Urothelium cell line (cell line): ENCODE data around the gene PIP5KL1.
A peak's percentile ranks its signal among the peaks of the same experiment; 100 is the strongest.

ENCODE experiments used
- DNase-seq: peaks from one replicate; pipeline ENCODE4 v3.0.0; 2011; ENCODE audit warnings: low spot score, mixed read lengths
- FAIRE-seq: peaks from 2 replicates; lab custom pipeline; 2011; peaks lifted over from hg19 to GRCh38; lab: Jason Lieb, UNC

The PIP5KL1 gene, protein sequence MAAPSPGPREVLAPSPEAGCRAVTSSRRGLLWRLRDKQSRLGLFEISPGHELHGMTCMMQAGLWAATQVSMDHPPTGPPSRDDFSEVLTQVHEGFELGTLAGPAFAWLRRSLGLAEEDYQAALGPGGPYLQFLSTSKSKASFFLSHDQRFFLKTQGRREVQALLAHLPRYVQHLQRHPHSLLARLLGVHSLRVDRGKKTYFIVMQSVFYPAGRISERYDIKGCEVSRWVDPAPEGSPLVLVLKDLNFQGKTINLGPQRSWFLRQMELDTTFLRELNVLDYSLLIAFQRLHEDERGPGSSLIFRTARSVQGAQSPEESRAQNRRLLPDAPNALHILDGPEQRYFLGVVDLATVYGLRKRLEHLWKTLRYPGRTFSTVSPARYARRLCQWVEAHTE

GRCh38 chr9:127930231-127931091 lies at the start of gene PIP5KL1:
Gene PIP5KL1, minus strand, starts transcription at chr9:127930777. Its CDS starts 25 bp downstream, at chr9:127930752.
- DNase-seq (peak; percentile 87), FAIRE-seq (no peak)

- FAIRE-seq (no peak), DNase-seq (peak; percentile 55)
Observed at GRCh38 chr9:127980060-127980705, 49.6 kb upstream of the PIP5KL1 start.

DNA sequence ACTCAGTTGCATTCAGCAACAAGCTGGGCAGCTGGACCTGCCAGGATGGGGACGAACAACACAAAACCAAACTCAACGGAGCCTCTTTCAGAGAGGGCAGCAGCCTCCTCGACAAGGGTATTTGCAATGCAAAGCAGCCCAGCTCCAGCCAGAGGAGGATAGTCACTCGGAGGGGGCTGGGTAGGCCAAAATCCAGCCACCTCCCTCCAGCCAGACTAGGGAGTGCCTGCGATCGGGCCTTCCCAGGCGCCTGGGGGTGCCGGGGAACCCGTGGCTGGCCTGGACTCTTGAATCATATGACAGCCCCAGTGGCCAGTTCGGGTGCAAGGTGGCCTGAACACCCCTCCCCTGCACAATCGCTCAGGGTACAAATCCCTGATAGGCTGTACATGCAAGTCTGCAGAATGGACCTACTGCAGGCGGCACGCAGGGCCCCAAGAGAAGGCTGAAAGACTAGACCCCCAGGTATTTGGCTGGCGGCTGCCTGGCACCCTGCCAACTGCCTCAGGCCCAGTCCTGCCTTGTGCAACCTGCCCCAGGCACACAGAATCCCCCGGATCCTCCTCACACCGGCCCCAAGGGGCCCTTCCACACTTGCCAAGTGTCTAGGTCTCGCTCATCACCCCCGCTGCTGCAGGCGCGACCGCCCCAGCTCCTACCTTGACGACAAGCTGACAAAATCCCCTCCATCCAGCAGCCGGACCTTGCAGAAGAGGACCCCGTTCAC lies 48.9 kb upstream of the PIP5KL1 start:
- no peak for DNase-seq
- FAIRE-seq: no peak

GRCh38 chr9:127979015-127979332 lies 48.4 kb upstream of the PIP5KL1 start:
- FAIRE-seq: no peak
- no peak for DNase-seq

DNA sequence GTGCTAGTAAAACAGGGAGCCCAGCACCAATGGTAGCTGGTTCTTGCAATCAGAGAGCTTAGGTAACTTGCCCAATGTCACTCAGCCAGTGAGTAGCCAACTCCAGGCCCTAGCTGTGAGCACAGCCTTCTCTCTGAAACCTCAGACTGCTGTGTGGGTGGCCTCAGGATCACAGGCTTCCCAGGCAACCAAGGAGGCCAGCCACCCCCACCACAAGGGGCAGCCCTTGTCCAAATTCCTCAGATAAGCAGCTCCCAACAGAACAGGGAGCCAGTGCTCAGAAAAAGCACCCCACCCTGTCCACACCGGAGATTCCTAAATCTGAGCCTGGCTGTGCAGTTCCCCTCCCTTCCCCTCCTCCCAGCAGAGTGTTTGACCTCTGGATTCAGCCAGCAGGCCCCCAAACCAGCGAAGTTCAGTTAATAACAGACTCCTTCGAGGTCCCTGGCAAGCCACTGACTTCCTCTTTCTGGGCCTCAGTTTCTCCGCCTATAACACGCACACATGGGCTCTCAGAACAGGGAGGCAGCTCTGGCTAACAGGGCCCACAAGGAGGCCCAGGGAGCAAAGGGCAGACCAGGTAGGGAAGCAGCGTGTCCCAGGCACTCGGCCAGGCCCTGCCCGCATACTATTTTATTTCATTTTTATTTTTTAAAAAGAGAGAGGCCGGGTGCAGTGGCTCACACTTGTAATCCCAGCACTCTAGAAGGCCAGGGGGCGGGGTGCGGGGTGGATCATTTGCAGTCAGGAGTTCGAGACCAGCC lies 47.5 kb upstream of the PIP5KL1 start:
- peak; percentile 69 for DNase-seq
- no peak for FAIRE-seq

- FAIRE-seq (no peak), DNase-seq (no peak)
Observed at GRCh38 chr9:127977009-127977883, 46.7 kb upstream of the PIP5KL1 start.

GRCh38 chr9:127976498-127976897 lies 45.9 kb upstream of the PIP5KL1 start:
- FAIRE-seq: no peak
- no peak for DNase-seq

GRCh38 chr9:127975376-127976315 lies 45.1 kb upstream of the PIP5KL1 start:
- no peak for DNase-seq
- FAIRE-seq: no peak

DNA sequence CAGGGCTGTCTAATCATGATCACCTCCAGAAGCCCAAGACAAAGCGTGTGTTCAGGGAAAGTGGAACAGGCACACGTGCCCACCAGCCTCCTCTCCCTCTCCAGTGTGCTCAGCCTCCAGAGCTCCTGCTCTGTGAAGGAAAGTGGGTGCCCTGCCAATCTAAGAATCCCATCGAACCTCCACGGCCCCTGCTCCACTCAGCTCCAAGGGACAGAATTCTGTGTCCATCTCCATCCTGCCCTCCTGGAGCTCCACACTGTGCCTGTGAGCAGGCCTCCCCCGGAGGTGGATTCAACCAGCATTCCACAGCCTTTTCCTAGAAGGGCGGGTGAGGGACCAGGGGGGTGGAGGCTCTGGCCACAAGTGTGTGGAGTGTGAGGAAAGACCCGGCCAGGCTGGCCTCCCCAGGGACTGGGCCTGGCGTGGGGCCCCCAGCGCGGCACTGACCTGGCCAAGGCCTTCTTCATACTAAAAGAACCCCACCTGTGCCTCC lies 44.2 kb upstream of the PIP5KL1 start:
- FAIRE-seq (no peak), DNase-seq (no peak)

DNA sequence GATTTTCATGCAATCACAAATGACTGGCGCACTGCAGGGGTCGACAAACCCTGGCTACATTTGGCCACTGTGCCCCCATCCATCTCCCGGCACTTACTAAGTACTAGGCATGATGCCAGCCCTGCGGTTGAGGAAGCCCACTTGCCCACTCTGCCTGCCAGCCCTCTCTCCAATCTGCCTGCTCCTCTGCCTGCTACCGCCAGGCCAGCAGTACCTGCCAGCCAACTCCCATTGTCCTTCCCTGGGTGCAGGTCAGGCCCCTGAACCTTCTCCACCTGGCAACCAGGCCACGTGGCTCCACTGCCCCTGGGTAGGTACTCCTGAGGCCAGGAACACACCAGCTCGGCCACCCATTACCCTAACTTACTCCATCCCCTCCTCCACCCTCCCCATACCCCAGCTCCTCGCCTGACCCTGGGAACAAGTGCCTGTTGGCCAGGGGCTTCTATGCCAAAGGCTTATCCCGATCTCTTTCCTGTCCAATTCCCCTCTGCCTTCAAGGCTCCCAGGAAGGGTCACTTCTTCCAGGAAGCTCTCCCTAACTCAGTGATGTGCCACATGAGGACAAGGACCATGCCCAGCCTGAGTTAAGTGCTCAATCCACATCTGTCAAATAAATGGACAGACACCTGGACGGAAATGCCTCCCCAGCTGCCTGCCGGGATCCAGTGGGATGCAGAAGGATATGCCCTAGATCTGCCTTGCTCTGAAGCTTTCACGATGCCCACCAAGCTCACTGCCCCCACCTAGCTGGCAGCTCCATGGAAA lies 43.6 kb upstream of the PIP5KL1 start:
- no peak for FAIRE-seq

DNA sequence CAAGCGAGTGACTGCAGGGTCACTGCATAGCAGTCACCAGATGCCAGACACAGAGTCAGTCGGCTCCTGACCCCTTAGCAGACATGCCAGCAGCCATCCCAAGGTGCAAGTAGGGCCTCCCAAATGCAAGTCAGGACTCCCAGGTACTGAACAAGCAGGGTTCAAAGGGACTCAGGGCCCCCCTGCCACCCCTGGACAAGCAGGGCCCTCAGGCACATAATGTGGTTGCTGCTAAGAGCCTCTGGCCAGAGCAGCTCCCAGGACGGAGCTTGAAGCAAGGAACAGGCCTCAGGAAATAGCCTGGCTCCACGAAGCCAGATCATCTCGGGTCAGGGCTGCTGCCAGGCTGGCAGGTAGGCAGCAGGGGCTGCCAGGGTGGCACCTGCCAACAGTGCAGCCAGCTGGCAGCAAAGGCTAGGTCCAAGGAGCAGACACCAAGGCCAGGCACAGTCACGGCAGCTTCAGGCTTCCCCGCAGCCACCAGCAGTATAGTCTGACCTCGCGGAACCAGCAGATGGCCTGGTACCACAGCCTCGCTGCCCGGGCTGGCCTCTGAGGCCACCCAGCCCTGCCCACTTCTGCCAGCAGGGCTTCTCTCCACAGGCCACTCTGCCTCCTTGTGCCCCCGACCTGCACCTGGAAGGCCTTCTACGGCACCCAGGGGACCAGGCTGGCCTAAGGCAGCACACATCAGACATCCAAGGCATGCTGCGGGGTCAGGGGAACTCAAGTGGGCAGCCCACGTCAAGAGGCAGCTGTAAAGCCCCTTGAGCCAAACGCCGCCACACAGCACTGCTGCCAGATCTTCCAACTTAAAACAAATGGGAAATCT lies 42.8 kb upstream of the PIP5KL1 start:
- DNase-seq (no peak), FAIRE-seq (no peak)

More for the DNA sequence above, 43.6 kb upstream of the PIP5KL1 start:
- DNase-seq: no peak

DNA sequence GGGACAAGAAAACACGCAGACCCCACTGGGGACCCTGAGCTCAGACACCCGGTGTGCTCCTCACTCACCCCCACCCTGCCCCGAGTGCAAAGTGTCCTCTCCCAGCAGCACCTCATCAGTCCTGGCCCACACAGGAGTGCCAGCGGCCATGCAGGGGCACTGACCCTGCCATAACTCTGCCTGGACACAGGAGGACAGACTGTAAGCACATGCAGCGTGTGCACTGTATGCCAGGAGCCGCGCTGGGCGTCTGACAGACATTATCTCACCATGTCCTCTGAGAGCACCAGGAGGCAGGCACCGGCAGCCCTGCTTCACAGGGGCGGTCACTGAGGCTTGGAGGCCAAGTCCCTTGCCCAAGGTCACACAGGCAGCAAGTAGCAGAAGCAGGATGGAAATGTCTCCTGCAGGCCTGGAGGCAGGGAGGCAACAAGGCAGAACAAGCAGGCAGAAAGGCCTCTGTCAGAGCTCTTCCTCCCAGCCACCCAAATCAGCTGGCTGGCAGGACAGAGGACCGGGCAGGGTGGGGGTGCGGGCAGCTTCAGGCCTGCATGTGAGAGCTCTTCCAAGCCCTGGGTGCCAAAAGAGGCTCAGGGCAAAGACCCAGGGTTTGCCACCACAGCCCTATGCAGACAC lies 41.8 kb upstream of the PIP5KL1 start:
- no peak for DNase-seq
- no peak for FAIRE-seq

DNA sequence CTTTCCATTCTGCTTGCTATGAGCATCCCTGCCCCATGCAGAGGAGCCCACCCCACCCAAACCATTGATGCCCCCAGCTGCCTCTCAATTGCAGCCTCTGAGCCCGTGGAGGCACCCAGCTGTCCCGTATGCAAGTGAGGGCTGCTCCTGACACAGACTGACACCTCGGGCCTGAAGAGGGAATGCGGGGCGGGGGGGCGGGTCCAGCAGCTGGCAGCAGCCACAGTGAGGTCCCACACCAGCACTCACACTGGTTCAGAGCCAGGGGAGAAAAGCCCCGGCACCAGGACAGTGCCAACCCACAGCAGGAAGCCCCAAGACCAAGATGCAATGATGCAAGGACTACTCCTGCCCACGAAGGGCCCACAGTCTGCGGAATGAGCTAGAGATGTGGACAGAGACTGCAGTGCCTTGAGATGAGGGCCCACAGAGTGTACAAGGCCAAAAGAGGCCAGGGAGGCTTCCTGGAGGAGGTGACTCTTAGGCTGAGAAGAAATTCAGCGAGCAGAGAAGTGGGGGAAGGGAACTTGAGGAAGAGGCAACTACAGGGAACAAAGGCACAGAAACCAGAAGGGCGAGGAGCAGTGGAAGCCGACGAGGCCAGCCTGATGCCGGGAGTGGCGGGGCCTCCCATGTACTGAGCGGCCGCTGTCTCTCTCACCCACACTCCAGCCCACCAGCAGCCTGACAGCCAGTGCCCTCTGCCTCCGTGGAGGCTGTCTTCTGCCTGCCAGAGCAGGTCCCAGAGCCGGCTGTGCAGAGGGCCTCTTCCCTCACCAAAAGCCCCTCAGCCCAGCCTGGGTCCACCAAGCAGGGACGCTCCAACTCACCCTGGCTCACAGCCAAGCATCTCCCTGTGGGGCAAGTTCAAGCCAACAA lies 41.0 kb upstream of the PIP5KL1 start:
- FAIRE-seq (no peak), DNase-seq (no peak)

GRCh38 chr9:127970401-127971313 lies 40.1 kb upstream of the PIP5KL1 start:
- DNase-seq: no peak
- no peak for FAIRE-seq
